ENCODE data around the gene EFCAB12.

EFCAB12 gene

GRCh38 chr3:129460572-129460971, 32.1 kb upstream of the EFCAB12 start:
- no peak for ATAC-seq
- Mint-ChIP-seq H3K9me3 (no peaks in the 10 kb centered on the region), H3K4me1 (peaks cover 2% of the 10 kb centered on the region), H3K4me3 (no peak overlapping the region), H3K27ac (no peak overlapping the region), H3K27me3 (no peaks in the 10 kb centered on the region), H3K36me3 (ENCODE audit: low read depth) (peaks cover 6% of the 10 kb centered on the region)
- DNase-seq, result no peak

GRCh38 chr3:129460155-129460554, 31.7 kb upstream of the EFCAB12 start:
- H3K4me3 Mint-ChIP-seq, result no peak overlapping the region
- H3K27me3 Mint-ChIP-seq, result no peaks in the 10 kb centered on the region
- ATAC-seq, result no peak
- H3K36me3 Mint-ChIP-seq (ENCODE audit: low read depth), result peaks cover 6% of the 10 kb centered on the region
- no peak for DNase-seq
- no peak overlapping the region for H3K27ac Mint-ChIP-seq
- peaks cover 2% of the 10 kb centered on the region for H3K4me1 Mint-ChIP-seq
- H3K9me3 Mint-ChIP-seq, result no peaks in the 10 kb centered on the region

- Mint-ChIP-seq H3K27ac (no peak overlapping the region), H3K36me3 (ENCODE audit: low read depth) (peaks cover 16% of the 10 kb centered on the region), H3K4me1 (no peaks in the 10 kb centered on the region), H3K4me3 (no peak overlapping the region), H3K9me3 (no peaks in the 10 kb centered on the region), H3K27me3 (no peaks in the 10 kb centered on the region)
- ATAC-seq (no peak), DNase-seq (no peak)
Observed at GRCh38 chr3:129453732-129454131, 25.3 kb upstream of the EFCAB12 start.

GRCh38 chr3:129449279-129450115, 21.1 kb upstream of the EFCAB12 start:
- Mint-ChIP-seq H3K27ac (no peak overlapping the region), H3K27me3 (no peaks in the 10 kb centered on the region)
- no peak for DNase-seq

GRCh38 chr3:129448186-129448895, 19.9 kb upstream of the EFCAB12 start:
- Mint-ChIP-seq H3K27ac (no peak overlapping the region), H3K36me3 (ENCODE audit: low read depth) (peaks cover 5% of the 10 kb centered on the region), H3K4me3 (no peak overlapping the region), H3K4me1 (no peaks in the 10 kb centered on the region), H3K27me3 (no peaks in the 10 kb centered on the region), H3K9me3 (no peaks in the 10 kb centered on the region)
- no peak for ATAC-seq
- no peak for DNase-seq

More at GRCh38 chr3:129449279-129450115, 21.1 kb upstream of the EFCAB12 start:
- no peak for ATAC-seq
- no peaks in the 10 kb centered on the region for H3K9me3 Mint-ChIP-seq
- H3K36me3 Mint-ChIP-seq (ENCODE audit: low read depth), result peaks cover 11% of the 10 kb centered on the region
- no peaks in the 10 kb centered on the region for H3K4me1 Mint-ChIP-seq
- no peak overlapping the region for H3K4me3 Mint-ChIP-seq

GRCh38 chr3:129446926-129447325, 18.5 kb upstream of the EFCAB12 start:
- no peak for DNase-seq
- Mint-ChIP-seq H3K9me3 (no peaks in the 10 kb centered on the region), H3K27me3 (no peaks in the 10 kb centered on the region), H3K36me3 (ENCODE audit: low read depth) (no peaks in the 10 kb centered on the region), H3K4me3 (no peak overlapping the region), H3K4me1 (peaks cover 10% of the 10 kb centered on the region), H3K27ac (no peak overlapping the region)
- ATAC-seq, result no peak

- Mint-ChIP-seq H3K36me3 (ENCODE audit: low read depth) (no peaks in the 10 kb centered on the region), H3K9me3 (no peaks in the 10 kb centered on the region), H3K27ac (no peak overlapping the region), H3K27me3 (no peaks in the 10 kb centered on the region), H3K4me3 (no peak overlapping the region), H3K4me1 (peaks cover 23% of the 10 kb centered on the region)
- DNase-seq (no peak), ATAC-seq (no peak)
Observed at GRCh38 chr3:129445471-129445870, 17.0 kb upstream of the EFCAB12 start.

GRCh38 chr3:129442947-129443346, 14.5 kb upstream of the EFCAB12 start:
- Mint-ChIP-seq H3K27me3 (peaks cover 4% of the 10 kb centered on the region), H3K36me3 (ENCODE audit: low read depth) (peaks cover 11% of the 10 kb centered on the region), H3K4me1 (peaks cover 37% of the 10 kb centered on the region), H3K9me3 (no peaks in the 10 kb centered on the region), H3K4me3 (no peak overlapping the region), H3K27ac (no peak overlapping the region)
- ATAC-seq (no peak), DNase-seq (no peak)

- no peak overlapping the region for H3K4me3 Mint-ChIP-seq
- peak overlapping the region; percentile 32 for H3K27ac Mint-ChIP-seq
- H3K9me3 Mint-ChIP-seq, result no peaks in the 10 kb centered on the region
Observed at GRCh38 chr3:129442486-129442885, 14.1 kb upstream of the EFCAB12 start.

GRCh38 chr3:129441782-129442181, 13.3 kb upstream of the EFCAB12 start:
- DNase-seq (no peak), ATAC-seq (no peak)
- peak overlapping the region; percentile 99 for H3K27ac Mint-ChIP-seq
- no peaks in the 10 kb centered on the region for H3K9me3 Mint-ChIP-seq
- H3K36me3 Mint-ChIP-seq (ENCODE audit: low read depth), result peaks cover 20% of the 10 kb centered on the region
- peaks cover 4% of the 10 kb centered on the region for H3K27me3 Mint-ChIP-seq
- H3K4me3 Mint-ChIP-seq, result peak overlapping the region; percentile 94
- H3K4me1 Mint-ChIP-seq, result peaks cover 48% of the 10 kb centered on the region

More at GRCh38 chr3:129442486-129442885, 14.1 kb upstream of the EFCAB12 start:
- DNase-seq (no peak), ATAC-seq (no peak)
- Mint-ChIP-seq H3K36me3 (ENCODE audit: low read depth) (peaks cover 16% of the 10 kb centered on the region), H3K27me3 (peaks cover 4% of the 10 kb centered on the region), H3K4me1 (peaks cover 42% of the 10 kb centered on the region)

- peaks cover 54% of the 10 kb centered on the region for H3K4me1 Mint-ChIP-seq
- peaks cover 26% of the 10 kb centered on the region for H3K36me3 Mint-ChIP-seq (ENCODE audit: low read depth)
- ATAC-seq, result no peak
- DNase-seq, result no peak
- H3K27me3 Mint-ChIP-seq, result peaks cover 4% of the 10 kb centered on the region
- peak overlapping the region; percentile 99 for H3K27ac Mint-ChIP-seq
- peak overlapping the region; percentile 94 for H3K4me3 Mint-ChIP-seq
- H3K9me3 Mint-ChIP-seq, result no peaks in the 10 kb centered on the region
Observed at GRCh38 chr3:129441215-129441614, 12.8 kb upstream of the EFCAB12 start.

- no peak for ATAC-seq
- Mint-ChIP-seq H3K27me3 (peaks cover 4% of the 10 kb centered on the region), H3K9me3 (no peaks in the 10 kb centered on the region), H3K4me1 (peaks cover 59% of the 10 kb centered on the region), H3K36me3 (ENCODE audit: low read depth) (peaks cover 28% of the 10 kb centered on the region), H3K4me3 (peak overlapping the region; percentile 94), H3K27ac (peak overlapping the region; percentile 99)
- no peak for DNase-seq
Observed at GRCh38 chr3:129440618-129441190, 12.3 kb upstream of the EFCAB12 start.

GRCh38 chr3:129439817-129440617, 11.6 kb upstream of the EFCAB12 start, which contains the start of the genes IFT122 and MBD4:
IFT122 (plus strand) TSS chr3:129440224; CDS start chr3:129440331, 107 bp downstream.
MBD4 (minus strand) TSS chr3:129439948; CDS start chr3:129439833, 115 bp downstream.
- Mint-ChIP-seq H3K9me3 (no peaks in the 10 kb centered on the region), H3K36me3 (ENCODE audit: low read depth) (peaks cover 32% of the 10 kb centered on the region), H3K27me3 (peaks cover 4% of the 10 kb centered on the region), H3K4me1 (peaks cover 66% of the 10 kb centered on the region), H3K4me3 (peak within 1 kb of the TSS; percentile 94), H3K27ac (peak within 1 kb of the TSS; percentile 99)
- DNase-seq (peak; percentile 98), ATAC-seq (peak; percentile 95)
